ENCODE results near the gene SLC22A31. TPM values are rescaled to one million over a fixed set of nuclear protein-coding genes. Genes with fewer than 3 reads are reported as not detected.

The SLC22A31 gene
- total and polyA plus RNA-seq, 12 donors: 0.28 to 3.2 (median 2.0) TPM; not detected in 5

GRCh38 chr16:89172528-89173173, 27.7 kb downstream of the SLC22A31 start:
- intact Hi-C loops (cut with DNase I): no loop called here
- peaks cover 9% of the 10 kb centered on the region for H3K27me3 ChIP-seq
- no peak overlapping the region for H3K4me3 ChIP-seq
- peaks cover 4 to 6% of the 10 kb centered on the region in 2 donors for H3K4me1 ChIP-seq (replicated peaks in 1 of 2)
- no peaks in the 10 kb centered on the region for H3K9me3 ChIP-seq (replicated peaks in 1 of 3)
- TF ChIP-seq CTCF (IDR thresholded peaks at IDR 0.05): no peak
- no peak for TF ChIP-seq POLR2A (IDR thresholded peaks at IDR 0.05)
- peak in 1 of 7 donors; percentile 19 for DNase-seq
- 49 to 72% (median 66%) methylated on average over 7 to 13 of the region's 13 CpGs for whole genome bisulfite sequencing, 4 donors
- H3K36me3 ChIP-seq (replicated peaks in 1 of 2): no peaks in the 10 kb centered on the region
- no peak overlapping the region for H3K27ac ChIP-seq

- no peak overlapping the region for H3K27ac ChIP-seq
- H3K9me3 ChIP-seq (replicated peaks in 1 of 3): no peaks in the 10 kb centered on the region
- intact Hi-C loops (cut with DNase I): no loop called here
- 68 to 83% (median 81%) methylated on average over 4 to 11 of the region's 11 CpGs; no CpG with 5 or more reads in 1 of the 4 donors for WGBS, 4 donors
- H3K36me3 ChIP-seq (replicated peaks in 1 of 2): no peaks in the 10 kb centered on the region
- DNase-seq: peak in 1 of 7 donors; percentile 34
- peaks cover 9% of the 10 kb centered on the region for H3K27me3 ChIP-seq
- TF ChIP-seq CTCF (IDR thresholded peaks at IDR 0.05): no peak
- no peak for TF ChIP-seq POLR2A (IDR thresholded peaks at IDR 0.05)
- H3K4me1 ChIP-seq (replicated peaks in 1 of 2): peaks cover 6 to 9% of the 10 kb centered on the region in 2 donors
- H3K4me3 ChIP-seq: no peak overlapping the region
Observed at GRCh38 chr16:89172171-89172527, 28.2 kb downstream of the SLC22A31 start.

- Histone ChIP-seq H3K9me3 (replicated peaks in 1 of 3) (no peaks in the 10 kb centered on the region), H3K27me3 (peaks cover 9% of the 10 kb centered on the region), H3K4me1 (replicated peaks in 1 of 2) (peaks cover 6 to 14% of the 10 kb centered on the region in 2 donors), H3K27ac (no peak within 1 kb of the TSS), H3K4me3 (peak within 1 kb of the TSS in 1 of 4 donors; percentile 28), H3K36me3 (replicated peaks in 1 of 2) (no peaks in the 10 kb centered on the region)
- intact Hi-C loops (cut with DNase I): no loop called here
- TF ChIP-seq CTCF (IDR thresholded peaks at IDR 0.05) (no peak), POLR2A (IDR thresholded peaks at IDR 0.05) (no peak)
- 0 to 30% (median 7%) methylated on average over 8 to 74 of the region's 74 CpGs for WGBS, 4 donors
- peak; percentile 91 to 95 (median 93) for DNase-seq
Observed at GRCh38 chr16:89171216-89172170, 28.8 kb downstream of the SLC22A31 start, which contains the start of gene CDH15. CDH15 (plus strand) TSS chr16:89171748; CDS start chr16:89171832, 84 bp downstream.
